HepG2 (cell line): Measurements from ENCODE around the gene HSPA1A. TPM values are rescaled to one million over a fixed set of nuclear protein-coding genes. Genes with fewer than 3 reads are reported as not detected.

ENCODE experiments used
- ATAD3A ChIP-seq: sonication (generic); formaldehyde crosslinking; IDR thresholded peaks from 2 replicates; pipeline ENCODE4 v1.4.0; 2020; ENCODE audit warnings: missing genetic modification reagents
- BHLHE40 ChIP-seq: IDR thresholded peaks from 2 replicates; pipeline ENCODE4 v1.6.1; 2011; ENCODE audit warnings: low read length, improper control_type of control experiment
- SIN3B ChIP-seq: fragments of 150-350 bp; IDR thresholded peaks from 2 replicates; pipeline ENCODE4 v1.6.1; 2014; ENCODE audit warnings: low read length
- SRSF4 ChIP-seq: fragments of 200-400 bp; formaldehyde crosslinking; IDR thresholded peaks from one replicate; pipeline ENCODE4 v1.6.1; 2018; ENCODE audit warnings: mild to moderate bottlenecking, low read depth, low read length, moderate library complexity; ENCODE audit not compliant: poor library complexity, severe bottlenecking
- polyA plus RNA-seq, 8 experiments: library from polyadenylated mRNA; depleted of rRNA in 3 of 8; stranded (reverse) in 7 of 8; unstranded in 1 of 8; fragments of >200 nt; fragmentation: Illumina TruSeq in 4 of 8; extraction: Trizol in 4 of 8; gene quantifications; 2 replicates each; pipeline versions ENCODE4 v1.2.1 to v1.2.3, GENCODE V29; 2011 to 2016; ENCODE audit warnings: low read depth in 4 of 8, missing spikeins in 1 of 8, mixed read lengths in 1 of 8; ENCODE audit not compliant: insufficient read depth in 1 of 8
- total RNA-seq, 5 experiments: library from RNA; depleted of rRNA; stranded (reverse); fragments of >200 nt; fragmentation: Illumina TruSeq; extraction: Trizol; gene quantifications; 2 replicates each; pipeline ENCODE4 v1.2.3, GENCODE V29; 2016; ENCODE audit warnings: low read depth in 1 of 5
- TF ChIP-seq, protein P1 (sequence below), 2 experiments: fragments of 450-650 bp in 1 of 2; sonication (generic) in 1 of 2; formaldehyde crosslinking in 1 of 2; IDR thresholded peaks; 2 replicates each; pipeline versions ENCODE4 v1.6.1 to v1.8.0; 2016 to 2022; ENCODE audit warnings: antibody characterized with exemption in 1 of 2, mild to moderate bottlenecking in 1 of 2, missing genetic modification reagents in 1 of 2
- TF ChIP-seq, protein P2 (sequence below): sonication (generic); formaldehyde crosslinking; IDR thresholded peaks from 2 replicates; pipeline ENCODE4 v1.4.0; 2020; ENCODE audit warnings: missing genetic modification reagents
- TF ChIP-seq, protein P3 (sequence below): IDR thresholded peaks from 2 replicates; pipeline ENCODE4 v1.6.1; 2016; ENCODE audit warnings: low read depth, missing genetic modification reagents, missing compliant biosample characterization
- TF ChIP-seq, protein P4 (sequence below): sonication (generic); formaldehyde crosslinking; IDR thresholded peaks from 2 replicates; pipeline ENCODE4 v1.9.0; 2021; ENCODE audit warnings: missing genetic modification reagents, mild to moderate bottlenecking, borderline replicate concordance
- TF ChIP-seq, protein P5 (sequence below): IDR thresholded peaks from 2 replicates; pipeline ENCODE4 v1.6.1; 2012; ENCODE audit warnings: inconsistent platforms

The HSPA1A gene
- total and polyA plus RNA-seq, 2 of the 13 experiments (the other 11 are each of a cell fraction or from before 2014, with no cell fraction given): 44.5 to 85.0 TPM

DNA sequence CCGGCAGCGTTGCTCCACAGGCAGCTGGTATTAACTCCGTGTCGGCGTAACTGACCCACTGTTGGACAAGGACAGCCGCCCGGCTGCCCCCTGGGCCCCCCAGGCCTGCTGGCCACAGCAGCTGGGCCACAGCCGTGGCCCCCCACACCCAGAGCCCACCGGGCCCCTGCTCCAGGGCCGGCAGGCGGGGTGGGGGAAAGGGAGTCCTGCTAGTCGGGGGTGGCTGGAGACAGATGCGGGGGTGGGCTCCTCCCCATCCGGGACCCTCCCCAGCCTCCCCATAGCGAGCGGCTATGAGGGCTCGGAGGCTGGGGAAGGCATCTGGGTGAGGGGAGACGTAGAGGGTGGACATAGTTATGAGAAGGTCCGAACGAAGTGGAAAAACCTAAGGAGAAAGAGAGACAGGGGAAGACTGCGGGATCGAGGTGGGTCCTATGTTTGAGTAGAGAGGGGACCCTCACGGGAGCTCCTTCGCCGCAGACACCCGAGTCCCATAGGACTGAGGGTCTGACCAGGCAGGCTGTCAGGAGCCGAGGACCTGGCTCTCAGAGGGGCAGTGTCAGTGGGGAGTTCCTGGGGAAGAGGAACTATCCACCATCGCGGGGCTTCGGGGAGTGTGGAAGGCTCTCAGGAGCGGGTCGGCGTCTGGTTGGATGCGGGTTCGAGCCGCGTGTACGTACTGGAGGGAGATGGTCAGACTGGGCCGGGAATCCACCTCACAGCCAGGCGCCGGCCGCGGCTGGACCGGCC lies 20.3 kb upstream of the HSPA1A start (continued):
- TF ChIP-seq, protein P1, sequence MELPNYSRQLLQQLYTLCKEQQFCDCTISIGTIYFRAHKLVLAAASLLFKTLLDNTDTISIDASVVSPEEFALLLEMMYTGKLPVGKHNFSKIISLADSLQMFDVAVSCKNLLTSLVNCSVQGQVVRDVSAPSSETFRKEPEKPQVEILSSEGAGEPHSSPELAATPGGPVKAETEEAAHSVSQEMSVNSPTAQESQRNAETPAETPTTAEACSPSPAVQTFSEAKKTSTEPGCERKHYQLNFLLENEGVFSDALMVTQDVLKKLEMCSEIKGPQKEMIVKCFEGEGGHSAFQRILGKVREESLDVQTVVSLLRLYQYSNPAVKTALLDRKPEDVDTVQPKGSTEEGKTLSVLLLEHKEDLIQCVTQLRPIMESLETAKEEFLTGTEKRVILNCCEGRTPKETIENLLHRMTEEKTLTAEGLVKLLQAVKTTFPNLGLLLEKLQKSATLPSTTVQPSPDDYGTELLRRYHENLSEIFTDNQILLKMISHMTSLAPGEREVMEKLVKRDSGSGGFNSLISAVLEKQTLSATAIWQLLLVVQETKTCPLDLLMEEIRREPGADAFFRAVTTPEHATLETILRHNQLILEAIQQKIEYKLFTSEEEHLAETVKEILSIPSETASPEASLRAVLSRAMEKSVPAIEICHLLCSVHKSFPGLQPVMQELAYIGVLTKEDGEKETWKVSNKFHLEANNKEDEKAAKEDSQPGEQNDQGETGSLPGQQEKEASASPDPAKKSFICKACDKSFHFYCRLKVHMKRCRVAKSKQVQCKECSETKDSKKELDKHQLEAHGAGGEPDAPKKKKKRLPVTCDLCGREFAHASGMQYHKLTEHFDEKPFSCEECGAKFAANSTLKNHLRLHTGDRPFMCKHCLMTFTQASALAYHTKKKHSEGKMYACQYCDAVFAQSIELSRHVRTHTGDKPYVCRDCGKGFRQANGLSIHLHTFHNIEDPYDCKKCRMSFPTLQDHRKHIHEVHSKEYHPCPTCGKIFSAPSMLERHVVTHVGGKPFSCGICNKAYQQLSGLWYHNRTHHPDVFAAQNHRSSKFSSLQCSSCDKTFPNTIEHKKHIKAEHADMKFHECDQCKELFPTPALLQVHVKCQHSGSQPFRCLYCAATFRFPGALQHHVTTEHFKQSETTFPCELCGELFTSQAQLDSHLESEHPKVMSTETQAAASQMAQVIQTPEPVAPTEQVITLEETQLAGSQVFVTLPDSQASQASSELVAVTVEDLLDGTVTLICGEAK (IDR thresholded peaks at IDR 0.05): no peak
- TF ChIP-seq, protein P1 (CRISPR knock-in tag; IDR thresholded peaks at IDR 0.05): no peak
- TF ChIP-seq, protein P2, sequence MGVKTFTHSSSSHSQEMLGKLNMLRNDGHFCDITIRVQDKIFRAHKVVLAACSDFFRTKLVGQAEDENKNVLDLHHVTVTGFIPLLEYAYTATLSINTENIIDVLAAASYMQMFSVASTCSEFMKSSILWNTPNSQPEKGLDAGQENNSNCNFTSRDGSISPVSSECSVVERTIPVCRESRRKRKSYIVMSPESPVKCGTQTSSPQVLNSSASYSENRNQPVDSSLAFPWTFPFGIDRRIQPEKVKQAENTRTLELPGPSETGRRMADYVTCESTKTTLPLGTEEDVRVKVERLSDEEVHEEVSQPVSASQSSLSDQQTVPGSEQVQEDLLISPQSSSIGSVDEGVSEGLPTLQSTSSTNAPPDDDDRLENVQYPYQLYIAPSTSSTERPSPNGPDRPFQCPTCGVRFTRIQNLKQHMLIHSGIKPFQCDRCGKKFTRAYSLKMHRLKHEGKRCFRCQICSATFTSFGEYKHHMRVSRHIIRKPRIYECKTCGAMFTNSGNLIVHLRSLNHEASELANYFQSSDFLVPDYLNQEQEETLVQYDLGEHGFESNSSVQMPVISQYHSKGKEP: no peak
- TF ChIP-seq BHLHE40 (no peak; the same call in 1 of the 2 replicates), ATAD3A (no peak), SRSF4 (no peak), SIN3B (no peak)
- TF ChIP-seq, protein P3, sequence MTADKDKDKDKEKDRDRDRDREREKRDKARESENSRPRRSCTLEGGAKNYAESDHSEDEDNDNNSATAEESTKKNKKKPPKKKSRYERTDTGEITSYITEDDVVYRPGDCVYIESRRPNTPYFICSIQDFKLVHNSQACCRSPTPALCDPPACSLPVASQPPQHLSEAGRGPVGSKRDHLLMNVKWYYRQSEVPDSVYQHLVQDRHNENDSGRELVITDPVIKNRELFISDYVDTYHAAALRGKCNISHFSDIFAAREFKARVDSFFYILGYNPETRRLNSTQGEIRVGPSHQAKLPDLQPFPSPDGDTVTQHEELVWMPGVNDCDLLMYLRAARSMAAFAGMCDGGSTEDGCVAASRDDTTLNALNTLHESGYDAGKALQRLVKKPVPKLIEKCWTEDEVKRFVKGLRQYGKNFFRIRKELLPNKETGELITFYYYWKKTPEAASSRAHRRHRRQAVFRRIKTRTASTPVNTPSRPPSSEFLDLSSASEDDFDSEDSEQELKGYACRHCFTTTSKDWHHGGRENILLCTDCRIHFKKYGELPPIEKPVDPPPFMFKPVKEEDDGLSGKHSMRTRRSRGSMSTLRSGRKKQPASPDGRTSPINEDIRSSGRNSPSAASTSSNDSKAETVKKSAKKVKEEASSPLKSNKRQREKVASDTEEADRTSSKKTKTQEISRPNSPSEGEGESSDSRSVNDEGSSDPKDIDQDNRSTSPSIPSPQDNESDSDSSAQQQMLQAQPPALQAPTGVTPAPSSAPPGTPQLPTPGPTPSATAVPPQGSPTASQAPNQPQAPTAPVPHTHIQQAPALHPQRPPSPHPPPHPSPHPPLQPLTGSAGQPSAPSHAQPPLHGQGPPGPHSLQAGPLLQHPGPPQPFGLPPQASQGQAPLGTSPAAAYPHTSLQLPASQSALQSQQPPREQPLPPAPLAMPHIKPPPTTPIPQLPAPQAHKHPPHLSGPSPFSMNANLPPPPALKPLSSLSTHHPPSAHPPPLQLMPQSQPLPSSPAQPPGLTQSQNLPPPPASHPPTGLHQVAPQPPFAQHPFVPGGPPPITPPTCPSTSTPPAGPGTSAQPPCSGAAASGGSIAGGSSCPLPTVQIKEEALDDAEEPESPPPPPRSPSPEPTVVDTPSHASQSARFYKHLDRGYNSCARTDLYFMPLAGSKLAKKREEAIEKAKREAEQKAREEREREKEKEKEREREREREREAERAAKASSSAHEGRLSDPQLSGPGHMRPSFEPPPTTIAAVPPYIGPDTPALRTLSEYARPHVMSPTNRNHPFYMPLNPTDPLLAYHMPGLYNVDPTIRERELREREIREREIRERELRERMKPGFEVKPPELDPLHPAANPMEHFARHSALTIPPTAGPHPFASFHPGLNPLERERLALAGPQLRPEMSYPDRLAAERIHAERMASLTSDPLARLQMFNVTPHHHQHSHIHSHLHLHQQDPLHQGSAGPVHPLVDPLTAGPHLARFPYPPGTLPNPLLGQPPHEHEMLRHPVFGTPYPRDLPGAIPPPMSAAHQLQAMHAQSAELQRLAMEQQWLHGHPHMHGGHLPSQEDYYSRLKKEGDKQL: no peak
- TF ChIP-seq, protein P4, sequence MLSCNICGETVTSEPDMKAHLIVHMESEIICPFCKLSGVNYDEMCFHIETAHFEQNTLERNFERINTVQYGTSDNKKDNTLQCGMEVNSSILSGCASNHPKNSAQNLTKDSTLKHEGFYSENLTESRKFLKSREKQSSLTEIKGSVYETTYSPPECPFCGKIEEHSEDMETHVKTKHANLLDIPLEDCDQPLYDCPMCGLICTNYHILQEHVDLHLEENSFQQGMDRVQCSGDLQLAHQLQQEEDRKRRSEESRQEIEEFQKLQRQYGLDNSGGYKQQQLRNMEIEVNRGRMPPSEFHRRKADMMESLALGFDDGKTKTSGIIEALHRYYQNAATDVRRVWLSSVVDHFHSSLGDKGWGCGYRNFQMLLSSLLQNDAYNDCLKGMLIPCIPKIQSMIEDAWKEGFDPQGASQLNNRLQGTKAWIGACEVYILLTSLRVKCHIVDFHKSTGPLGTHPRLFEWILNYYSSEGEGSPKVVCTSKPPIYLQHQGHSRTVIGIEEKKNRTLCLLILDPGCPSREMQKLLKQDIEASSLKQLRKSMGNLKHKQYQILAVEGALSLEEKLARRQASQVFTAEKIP (CRISPR knock-in tag): no peak
- TF ChIP-seq, protein P5, sequence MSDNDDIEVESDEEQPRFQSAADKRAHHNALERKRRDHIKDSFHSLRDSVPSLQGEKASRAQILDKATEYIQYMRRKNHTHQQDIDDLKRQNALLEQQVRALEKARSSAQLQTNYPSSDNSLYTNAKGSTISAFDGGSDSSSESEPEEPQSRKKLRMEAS: no peak
